Spleen (tissue), 7 donors: Measurements from ENCODE around the gene SPC25.

Experiments used
- POLR2A ChIP-seq, 3 donors: fragments of 450-650 bp; IDR thresholded peaks; one replicate each; pipeline ENCODE4 v1.5.1; 2017; ENCODE audit warnings: antibody characterized with exemption in 3 of 3, mild to moderate bottlenecking in 1 of 3
- POLR2AphosphoS5 ChIP-seq, 3 donors: sonication (generic); formaldehyde crosslinking; IDR thresholded peaks; one replicate each; pipeline ENCODE4 v1.5.1; 2017; ENCODE audit warnings: antibody characterized with exemption in 3 of 3
- TF ChIP-seq, protein P1 (sequence below), 11 experiments: fragments of 200-600 bp in 7 of 11; fragments of 450-650 bp in 4 of 11; sonication (generic) in 4 of 11; IDR thresholded peaks in 8 of 11; conservative IDR thresholded peaks in 3 of 11; 1 replicate in 7 of 11; 2 replicates in 4 of 11; pipeline versions ENCODE4 v1.4.0 to v1.8.0; 2016 to 2021; ENCODE audit warnings: antibody characterized with exemption in 11 of 11, inconsistent platforms in 4 of 11, mild to moderate bottlenecking in 1 of 11
- donor health status: DM: no; HTN: no; CAD: no; lungs with moderate emphysema.
- donor health status: DM: no; HTN: no; CAD: no.
- donor health status: DM: no; HTN: no; CAD: no.

DNA sequence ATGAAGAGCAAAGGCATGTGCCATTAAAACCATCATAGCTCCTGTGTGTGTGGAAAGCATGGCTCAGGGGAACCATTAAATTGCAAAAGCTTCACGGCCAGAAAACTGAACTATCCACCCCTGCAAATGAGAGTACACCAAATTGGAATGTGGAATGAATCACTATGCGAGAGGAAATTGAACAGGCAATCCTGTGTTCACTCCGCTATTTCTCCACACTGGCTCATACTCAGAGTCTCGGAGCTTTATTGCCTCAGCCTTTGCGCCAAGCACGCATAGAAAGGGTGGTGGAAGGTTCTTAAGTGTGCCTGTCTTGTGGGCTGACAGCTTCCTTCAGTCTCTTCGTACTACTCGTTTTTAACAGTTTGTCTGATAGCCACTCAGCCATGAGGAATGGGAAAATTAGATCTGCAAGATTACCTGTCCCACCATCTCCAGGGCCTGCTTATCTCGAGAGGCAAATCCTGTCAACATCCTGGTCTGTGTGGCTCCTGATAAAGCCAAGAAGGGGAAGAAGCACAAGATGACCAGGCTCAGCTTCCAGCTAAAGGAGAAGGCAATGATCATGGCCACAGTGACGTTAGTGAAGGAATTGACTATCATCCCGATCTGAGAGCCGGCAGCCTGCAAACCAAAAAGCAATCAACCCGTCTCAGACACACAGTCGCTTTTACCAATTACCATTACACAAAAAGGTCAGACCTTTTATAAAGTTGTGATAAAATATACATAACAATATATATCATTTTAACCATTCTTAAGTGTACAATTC, 45.8 kb upstream of the SPC25 start:
- TF ChIP-seq POLR2AphosphoS5 (IDR thresholded peaks at IDR 0.05) (no peak), POLR2A (IDR thresholded peaks at IDR 0.05) (no peak)
- TF ChIP-seq, protein P1, sequence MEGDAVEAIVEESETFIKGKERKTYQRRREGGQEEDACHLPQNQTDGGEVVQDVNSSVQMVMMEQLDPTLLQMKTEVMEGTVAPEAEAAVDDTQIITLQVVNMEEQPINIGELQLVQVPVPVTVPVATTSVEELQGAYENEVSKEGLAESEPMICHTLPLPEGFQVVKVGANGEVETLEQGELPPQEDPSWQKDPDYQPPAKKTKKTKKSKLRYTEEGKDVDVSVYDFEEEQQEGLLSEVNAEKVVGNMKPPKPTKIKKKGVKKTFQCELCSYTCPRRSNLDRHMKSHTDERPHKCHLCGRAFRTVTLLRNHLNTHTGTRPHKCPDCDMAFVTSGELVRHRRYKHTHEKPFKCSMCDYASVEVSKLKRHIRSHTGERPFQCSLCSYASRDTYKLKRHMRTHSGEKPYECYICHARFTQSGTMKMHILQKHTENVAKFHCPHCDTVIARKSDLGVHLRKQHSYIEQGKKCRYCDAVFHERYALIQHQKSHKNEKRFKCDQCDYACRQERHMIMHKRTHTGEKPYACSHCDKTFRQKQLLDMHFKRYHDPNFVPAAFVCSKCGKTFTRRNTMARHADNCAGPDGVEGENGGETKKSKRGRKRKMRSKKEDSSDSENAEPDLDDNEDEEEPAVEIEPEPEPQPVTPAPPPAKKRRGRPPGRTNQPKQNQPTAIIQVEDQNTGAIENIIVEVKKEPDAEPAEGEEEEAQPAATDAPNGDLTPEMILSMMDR (IDR thresholded peaks at IDR 0.05 in 8 of 11, conservative IDR thresholded peaks at IDR 0.05 in 3 of 11) = no peak
